GM12878 (cell line): ENCODE results near the gene MYCBPAP. TPM values are rescaled to one million over a fixed set of nuclear protein-coding genes. Genes with fewer than 3 reads are reported as not detected.

Experiments used
- ATAC-seq: fragments of 200-7000 bp; cut with Tn5 transposase; 3 replicates; pipeline ENCODE4 v1.9.1; 2020; ENCODE audit warnings: mild to moderate bottlenecking, moderate library complexity
- BruUV-seq: library from RNA; stranded (reverse); fragments of 400-500 nt; replicated peaks from 2 replicates; lab custom pipeline; 2021; lab: Mats Ljungman, UMichigan
- CTCF ChIA-PET: fragments of 300-600 bp; sonication (Branson Sonifier 250); formaldehyde crosslinking; extraction: SDS; loops from one replicate; lab custom pipeline; 2021; ENCODE audit warnings: inconsistent platforms; lab: Yijun Ruan, JAX
- POLR2A ChIA-PET: fragments of 350-600 bp; formaldehyde crosslinking; extraction: SDS; loops from one replicate; lab custom pipeline; 2021; ENCODE audit warnings: inconsistent platforms; lab: Charles Lee
- RAD21 ChIA-PET: fragments of 300-600 bp; sonication (Branson Sonifier 250); formaldehyde crosslinking; loops from one replicate; lab custom pipeline; 2023; ENCODE audit warnings: antibody characterized with exemption; ENCODE audit not compliant: unreplicated experiment; lab: Charles Lee
- SMC1A ChIA-PET: fragments of 300-600 bp; sonication (Branson Sonifier 250); formaldehyde crosslinking; loops from one replicate; lab custom pipeline; 2023; ENCODE audit not compliant: unreplicated experiment, uncharacterized antibody; lab: Charles Lee
- DNase-seq: peaks from one replicate; pipeline ENCODE4 v3.0.0-alpha.2; 2011; ENCODE audit warnings: low read depth, low spot score
- FAIRE-seq: peaks from 3 replicates; lab custom pipeline; 2011; peaks lifted over from hg19 to GRCh38; lab: Jason Lieb, UNC
- H2AFZ ChIP-seq: 2 replicates; pipeline ENCODE4 v1.6.0; 2011; ENCODE audit warnings: low read depth, low read length, control low read depth; ENCODE audit not compliant: control insufficient read depth
- H3K27ac ChIP-seq: 2 replicates; pipeline ENCODE4 v1.5.1; 2011; ENCODE audit warnings: control low read depth; ENCODE audit not compliant: control insufficient read depth, insufficient read depth
- H3K27me3 ChIP-seq, 2 experiments: replicated peaks in 1 of 2; 2 replicates each; pipeline versions ENCODE4 v1.6.0 to v1.6.1; 2011; ENCODE audit warnings: low read length in 1 of 2; ENCODE audit not compliant: control insufficient read depth in 2 of 2, insufficient read depth in 2 of 2
- H3K36me3 ChIP-seq, 2 experiments: 2 replicates each; pipeline ENCODE4 v1.5.1; 2011; ENCODE audit warnings: low read length in 1 of 2; ENCODE audit not compliant: control insufficient read depth in 2 of 2, insufficient read depth in 2 of 2
- H3K4me1 ChIP-seq: 2 replicates; pipeline ENCODE4 v1.6.1; 2011; ENCODE audit warnings: mild to moderate bottlenecking, low read length, moderate library complexity, mixed read lengths; ENCODE audit not compliant: control insufficient read depth, insufficient read depth
- H3K4me2 ChIP-seq: 2 replicates; pipeline ENCODE4 v1.6.0; 2011; ENCODE audit warnings: control low read depth; ENCODE audit not compliant: control insufficient read depth, insufficient read depth
- H3K4me3 ChIP-seq: fragments of 200-600 bp; sonication (generic); 2 replicates; pipeline ENCODE4 v1.5.1; 2016
- H3K79me2 ChIP-seq: 2 replicates; pipeline ENCODE4 v1.6.0; 2011; ENCODE audit warnings: low read length; ENCODE audit not compliant: control insufficient read depth, insufficient read depth
- H3K9ac ChIP-seq: 2 replicates; pipeline ENCODE4 v1.8.0; 2011; ENCODE audit warnings: low read length, control low read depth, mixed read lengths; ENCODE audit not compliant: control insufficient read depth, insufficient read depth
- H3K9me3 ChIP-seq: replicated peaks from 3 replicates; pipeline ENCODE4 v1.5.1; 2011; ENCODE audit warnings: mild to moderate bottlenecking, low read length; ENCODE audit not compliant: control insufficient read depth, insufficient read depth
- H4K20me1 ChIP-seq: 2 replicates; pipeline ENCODE4 v1.6.0; 2011; ENCODE audit not compliant: control insufficient read depth, insufficient read depth
- CREB1 ChIP-seq: IDR thresholded peaks from 2 replicates; pipeline ENCODE4 v1.6.1; 2012; ENCODE audit warnings: low read depth, mild to moderate bottlenecking, inconsistent platforms
- HCFC1 ChIP-seq: fragments of 150-350 bp; IDR thresholded peaks from 2 replicates; pipeline ENCODE4 v1.6.1; 2014; ENCODE audit warnings: low read length
- IRF3 ChIP-seq: fragments of 450-650 bp; IDR thresholded peaks from 2 replicates; pipeline ENCODE4 v1.6.1; 2014; ENCODE audit warnings: mild to moderate bottlenecking
- KAT2A ChIP-seq: conservative IDR thresholded peaks from 2 replicates; pipeline ENCODE4 v1.6.1; 2011; ENCODE audit warnings: low read depth, low read length; ENCODE audit not compliant: control insufficient read depth
- NFIC ChIP-seq: IDR thresholded peaks from 2 replicates; pipeline ENCODE4 v1.6.1; 2012; ENCODE audit warnings: low read depth, mild to moderate bottlenecking, inconsistent platforms, low read length, moderate library complexity
- POLR2AphosphoS2 ChIP-seq: IDR thresholded peaks from 2 replicates; pipeline ENCODE4 v1.6.1; 2011; ENCODE audit warnings: low read depth, mild to moderate bottlenecking, low read length, improper control_type of control experiment, moderate library complexity
- RAD51 ChIP-seq: fragments of 450-650 bp; IDR thresholded peaks from 2 replicates; pipeline ENCODE4 v1.6.1; 2016; ENCODE audit warnings: moderate library complexity, mild to moderate bottlenecking, inconsistent platforms
- RELA ChIP-seq: fragments of 450-650 bp; IDR thresholded peaks from 2 replicates; pipeline ENCODE4 v1.8.0; 2014; ENCODE audit warnings: borderline replicate concordance; ENCODE audit not compliant: partially characterized antibody
- RELB ChIP-seq: fragments of 450-650 bp; IDR thresholded peaks from 2 replicates; pipeline ENCODE4 v1.6.1; 2017; ENCODE audit warnings: low read depth, mild to moderate bottlenecking, moderate library complexity
- SIN3A ChIP-seq: IDR thresholded peaks from 2 replicates; pipeline ENCODE4 v1.6.1; 2012; ENCODE audit warnings: low read depth, low read length, improper control_type of control experiment
- SREBF2 ChIP-seq: IDR thresholded peaks from 2 replicates; pipeline ENCODE4 v1.6.1; 2012; ENCODE audit warnings: mild to moderate bottlenecking, low read length
- STAT1 ChIP-seq: fragments of 450-650 bp; conservative IDR thresholded peaks from 2 replicates; pipeline ENCODE4 v1.6.1; 2014; ENCODE audit warnings: antibody characterized with exemption, mild to moderate bottlenecking
- TCF7 ChIP-seq: IDR thresholded peaks from 2 replicates; pipeline ENCODE4 v1.6.1; 2014; ENCODE audit warnings: antibody characterized with exemption, borderline replicate concordance
- WGBS: methylation state at CpG from one replicate; pipeline ENCODE4 v1.1.6; 2016; ENCODE audit warnings: low lambda C conversion rate; ENCODE audit not compliant: insufficient replicate concordance, insufficient coverage; ENCODE audit errors: missing lambda C conversion rate; 5-methylcytosine and 5-hydroxymethylcytosine counted together
- in situ Hi-C: fragments of 300-500 bp; cut with MboI; formaldehyde crosslinking; loops from 9 replicates; pipeline ENCODE4 v1.14.3; 2018; ENCODE audit warnings: mixed read lengths
- intact Hi-C: fragments of 100-400 bp; cut with micrococcal nuclease; formaldehyde crosslinking; loops from one replicate; pipeline ENCODE4 v1.14.2; 2022; ENCODE audit not compliant: unreplicated experiment
- polyA plus RNA-seq, 11 experiments: library from polyadenylated mRNA; depleted of rRNA in 4 of 11; unstranded in 6 of 11; stranded (reverse) in 5 of 11; fragments of >200 nt; fragmentation: Nextera tagmentation in 4 of 11; fragmentation: Illumina TruSeq in 1 of 11; extraction: Ambion mirVana in 4 of 11; extraction: Trizol in 1 of 11; gene quantifications; 1 replicate in 1 of 11; 2 replicates in 10 of 11; pipeline versions ENCODE4 v1.2.1 to v1.2.3, GENCODE V29; 2011 to 2016; ENCODE audit warnings: inconsistent platforms in 2 of 11, missing spikeins in 2 of 11, low read depth in 1 of 11
- total RNA-seq, 4 experiments: library from RNA; depleted of rRNA in 3 of 4; stranded (reverse); fragments of >200 nt in 3 of 4; fragmentation: Illumina TruSeq in 1 of 4; extraction: Trizol in 1 of 4; gene quantifications; 2 replicates each; pipeline versions ENCODE4 v1.2.1 to v1.2.3, GENCODE V29; 2013 to 2021

MYCBPAP gene
- total and polyA plus RNA-seq, 10 of the 15 experiments (the other 5 are each of a cell fraction or from before 2014, with no cell fraction given) = 0.23 to 2.7 (median 1.5) TPM

DNA sequence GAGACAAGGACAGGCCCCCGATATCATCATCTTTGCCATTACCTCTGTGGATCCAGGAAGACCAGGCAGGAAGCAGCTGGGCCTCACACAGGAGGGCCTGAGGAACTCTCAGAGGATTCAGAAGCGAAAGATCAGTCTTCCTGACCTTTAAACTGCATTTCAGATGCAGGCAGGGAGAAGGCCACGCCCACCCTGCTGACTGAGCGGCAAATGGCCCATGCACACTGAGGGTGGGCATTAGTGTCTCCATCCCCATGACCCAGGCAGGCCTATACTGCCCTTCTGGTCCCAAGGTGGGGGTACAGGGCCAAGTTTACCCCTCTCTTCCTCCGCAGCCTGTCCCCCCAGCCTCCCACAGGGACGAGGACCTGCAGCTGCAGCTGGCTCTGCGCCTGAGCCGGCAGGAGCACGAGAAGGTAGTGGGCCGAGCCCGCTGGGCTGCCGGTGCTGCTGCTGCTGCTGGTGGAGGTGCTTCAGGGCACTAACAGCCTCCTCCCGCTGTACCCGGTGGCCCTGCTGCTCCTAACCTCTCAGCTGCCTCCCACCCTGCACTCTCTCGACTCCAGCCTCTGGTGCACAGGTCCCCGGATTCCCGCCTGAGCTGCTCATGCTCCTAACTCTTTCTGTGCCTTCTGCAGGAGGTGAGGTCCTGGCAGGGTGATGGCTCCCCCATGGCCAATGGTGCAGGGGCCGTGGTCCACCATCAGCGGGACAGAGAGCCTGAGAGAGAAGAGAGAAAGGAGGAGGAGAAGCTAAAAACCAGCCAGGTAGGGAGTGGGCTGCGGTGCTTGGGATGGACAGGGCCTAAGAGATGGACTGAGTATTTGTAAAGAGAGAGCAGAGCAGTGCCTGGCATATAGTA lies 30.5 kb downstream of the MYCBPAP start:
- Histone ChIP-seq H3K4me3 (no peak overlapping the region), H4K20me1 (no peaks in the 10 kb centered on the region), H3K4me1 (peaks cover 10% of the 10 kb centered on the region; the same call in 1 of the 2 replicates), H2AFZ (no peak overlapping the region), H3K9me3 (no peaks in the 10 kb centered on the region), H3K4me2 (no peak overlapping the region), H3K9ac (no peak overlapping the region), H3K27ac (no peak overlapping the region), H3K27me3 (peaks cover 2 to 6% of the 10 kb centered on the region in 2 experiments; a peak in 2 of 4 replicates), H3K79me2 (no peaks in the 10 kb centered on the region), H3K36me3 (no peaks in the 10 kb centered on the region)
- WGBS = 74% methylated on average over 19 of the region's 20 CpGs
- ChIA-PET SMC1A (no interaction called here), RAD21 (interaction anchor here (1.1 kb wide), 1 partner anchor 60 kb away, joined by 3 read pairs; no protein-coding TSS in a partner anchor), POLR2A (interaction anchor here (0.7 kb wide), 1 partner anchor 8 kb away, joined by 7 read pairs; the partner anchor contains the start of gene SPATA20), CTCF (no interaction called here)
- intact Hi-C loops = no loop called here
- FAIRE-seq (no peak), DNase-seq (no peak), ATAC-seq (no peak)
- BruUV-seq = no TSS peak
- in situ Hi-C loops = no loop called here
- TF ChIP-seq POLR2AphosphoS2 (no peak), NFIC (no peak), SIN3A (no peak), HCFC1 (no peak), STAT1 (no peak), KAT2A (no peak), RAD51 (no peak), SREBF2 (no peak), TCF7 (no peak), CREB1 (no peak), IRF3 (no peak), RELB (no peak), RELA (no peak)
